Colonic mucosa (tissue), 4 donors: Measurements from ENCODE around the gene RER1. TPM values are rescaled to one million over a fixed set of nuclear protein-coding genes. Genes with fewer than 3 reads are reported as not detected.

Experiments
- DNase-seq: peaks from one replicate; pipeline ENCODE4 v3.0.0-alpha.2; 2020
- H3K27ac ChIP-seq: fragments of 200-600 bp; one replicate; pipeline ENCODE4 v1.8.0; 2021
- H3K27me3 ChIP-seq: fragments of 200-600 bp; one replicate; pipeline ENCODE4 v1.8.0; 2021
- H3K36me3 ChIP-seq: fragments of 200-600 bp; one replicate; pipeline ENCODE4 v1.8.0; 2021
- H3K4me1 ChIP-seq: fragments of 200-600 bp; one replicate; pipeline ENCODE4 v1.8.0; 2021; ENCODE audit warnings: mild to moderate bottlenecking
- H3K4me3 ChIP-seq: fragments of 200-600 bp; one replicate; pipeline ENCODE4 v1.8.0; 2021
- H3K9ac ChIP-seq, 2 donors: one replicate each; pipeline ENCODE4 v1.7.0; 2013; ENCODE audit warnings: control low read depth in 2 of 2, low read depth in 2 of 2, low read length in 2 of 2
- H3K9me3 ChIP-seq: fragments of 200-600 bp; one replicate; pipeline ENCODE4 v1.8.0; 2021
- intact Hi-C: fragments of 100-400 bp; cut with DNase I; formaldehyde crosslinking; loops from one replicate; pipeline ENCODE4 v1.14.1; 2022
- total RNA-seq, 2 donors: library from RNA; stranded (reverse); fragmentation: NEBNext Ultra II Directional in 1 of 2; extraction: Animal tissue kit (Norgen Biotek cat#: 25700) in 1 of 2; gene quantifications; one replicate each; pipeline ENCODE4 v1.2.1, GENCODE V29; 2021
- TF ChIP-seq, protein P1 (sequence below): fragments of 200-600 bp; IDR thresholded peaks from one replicate; pipeline ENCODE4 v1.8.0; 2022; ENCODE audit warnings: antibody characterized with exemption, mild to moderate bottlenecking
- donor health status: healthy.
- donor health status: DM: no; HTN: no; CAD: no.
- donor health status: DM: no; HTN: no; CAD: no.

The RER1 gene
- total RNA-seq, 2 donors from 2014 or later = 190 to 216 TPM

DNA sequence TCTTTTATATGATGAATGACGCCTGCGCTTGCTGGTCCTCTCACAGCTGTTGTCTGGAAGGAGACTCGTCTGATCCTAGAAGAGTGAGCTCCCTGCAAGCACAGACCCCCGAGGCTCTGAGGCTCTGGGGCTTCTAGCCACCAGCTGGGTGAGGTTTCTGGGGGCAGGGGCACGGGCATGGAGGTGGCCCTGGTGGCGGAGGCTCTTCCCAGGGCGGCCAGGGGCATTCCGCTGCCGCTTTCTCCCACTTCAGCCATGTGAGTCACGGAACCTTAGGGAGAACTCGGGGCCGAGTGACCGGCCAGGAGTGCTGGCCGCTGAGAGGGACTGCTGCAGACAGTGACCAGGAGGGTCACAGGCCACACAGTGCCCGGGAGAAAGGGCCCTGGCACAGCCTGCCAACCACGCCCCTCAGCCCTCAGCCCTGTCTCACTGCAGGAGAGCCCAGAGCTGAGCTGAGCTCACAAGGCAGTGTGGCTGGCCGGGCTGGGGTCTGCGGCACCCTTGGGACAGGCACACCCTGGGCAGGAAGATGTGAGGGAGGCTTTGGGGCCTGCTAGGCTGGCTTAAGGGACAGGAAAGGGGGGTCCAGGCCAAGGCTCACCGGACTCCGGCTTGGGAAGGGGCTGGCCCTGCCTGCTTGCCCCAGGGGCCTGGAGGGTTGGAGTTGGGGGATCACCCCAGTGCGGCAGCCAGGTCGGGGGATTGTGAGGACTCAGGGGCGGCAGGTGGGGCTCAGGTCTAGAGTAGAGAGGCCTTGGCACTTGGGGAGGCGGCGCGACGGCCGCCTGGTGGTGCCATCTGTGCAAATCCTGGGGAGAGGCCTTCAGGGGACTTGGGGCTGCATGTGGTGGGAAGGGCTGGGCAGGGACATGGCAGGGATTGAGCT, 36.0 kb upstream of the RER1 start:
- no peaks in the 10 kb centered on the region for H3K4me1 ChIP-seq
- H3K27me3 ChIP-seq = no peaks in the 10 kb centered on the region
- no peaks in the 10 kb centered on the region for H3K36me3 ChIP-seq
- intact Hi-C loops = no loop called here
- DNase-seq = no peak
- H3K4me3 ChIP-seq = no peak overlapping the region
- H3K27ac ChIP-seq = no peak overlapping the region
- TF ChIP-seq, protein P1, sequence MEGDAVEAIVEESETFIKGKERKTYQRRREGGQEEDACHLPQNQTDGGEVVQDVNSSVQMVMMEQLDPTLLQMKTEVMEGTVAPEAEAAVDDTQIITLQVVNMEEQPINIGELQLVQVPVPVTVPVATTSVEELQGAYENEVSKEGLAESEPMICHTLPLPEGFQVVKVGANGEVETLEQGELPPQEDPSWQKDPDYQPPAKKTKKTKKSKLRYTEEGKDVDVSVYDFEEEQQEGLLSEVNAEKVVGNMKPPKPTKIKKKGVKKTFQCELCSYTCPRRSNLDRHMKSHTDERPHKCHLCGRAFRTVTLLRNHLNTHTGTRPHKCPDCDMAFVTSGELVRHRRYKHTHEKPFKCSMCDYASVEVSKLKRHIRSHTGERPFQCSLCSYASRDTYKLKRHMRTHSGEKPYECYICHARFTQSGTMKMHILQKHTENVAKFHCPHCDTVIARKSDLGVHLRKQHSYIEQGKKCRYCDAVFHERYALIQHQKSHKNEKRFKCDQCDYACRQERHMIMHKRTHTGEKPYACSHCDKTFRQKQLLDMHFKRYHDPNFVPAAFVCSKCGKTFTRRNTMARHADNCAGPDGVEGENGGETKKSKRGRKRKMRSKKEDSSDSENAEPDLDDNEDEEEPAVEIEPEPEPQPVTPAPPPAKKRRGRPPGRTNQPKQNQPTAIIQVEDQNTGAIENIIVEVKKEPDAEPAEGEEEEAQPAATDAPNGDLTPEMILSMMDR = no peak
- no peak overlapping the region for H3K9ac ChIP-seq
- H3K9me3 ChIP-seq = no peaks in the 10 kb centered on the region

- H3K27me3 ChIP-seq = no peaks in the 10 kb centered on the region
- no peaks in the 10 kb centered on the region for H3K36me3 ChIP-seq
- intact Hi-C loops = no loop called here
- H3K4me3 ChIP-seq = no peak overlapping the region
- H3K27ac ChIP-seq = no peak overlapping the region
- H3K4me1 ChIP-seq = no peaks in the 10 kb centered on the region
- no peaks in the 10 kb centered on the region for H3K9me3 ChIP-seq
- TF ChIP-seq, protein P1 = no peak
- no peak overlapping the region for H3K9ac ChIP-seq
- DNase-seq = no peak
These were observed 35.2 kb upstream of the RER1 start for GRCh38 chr1:2356401-2356800.

DNA sequence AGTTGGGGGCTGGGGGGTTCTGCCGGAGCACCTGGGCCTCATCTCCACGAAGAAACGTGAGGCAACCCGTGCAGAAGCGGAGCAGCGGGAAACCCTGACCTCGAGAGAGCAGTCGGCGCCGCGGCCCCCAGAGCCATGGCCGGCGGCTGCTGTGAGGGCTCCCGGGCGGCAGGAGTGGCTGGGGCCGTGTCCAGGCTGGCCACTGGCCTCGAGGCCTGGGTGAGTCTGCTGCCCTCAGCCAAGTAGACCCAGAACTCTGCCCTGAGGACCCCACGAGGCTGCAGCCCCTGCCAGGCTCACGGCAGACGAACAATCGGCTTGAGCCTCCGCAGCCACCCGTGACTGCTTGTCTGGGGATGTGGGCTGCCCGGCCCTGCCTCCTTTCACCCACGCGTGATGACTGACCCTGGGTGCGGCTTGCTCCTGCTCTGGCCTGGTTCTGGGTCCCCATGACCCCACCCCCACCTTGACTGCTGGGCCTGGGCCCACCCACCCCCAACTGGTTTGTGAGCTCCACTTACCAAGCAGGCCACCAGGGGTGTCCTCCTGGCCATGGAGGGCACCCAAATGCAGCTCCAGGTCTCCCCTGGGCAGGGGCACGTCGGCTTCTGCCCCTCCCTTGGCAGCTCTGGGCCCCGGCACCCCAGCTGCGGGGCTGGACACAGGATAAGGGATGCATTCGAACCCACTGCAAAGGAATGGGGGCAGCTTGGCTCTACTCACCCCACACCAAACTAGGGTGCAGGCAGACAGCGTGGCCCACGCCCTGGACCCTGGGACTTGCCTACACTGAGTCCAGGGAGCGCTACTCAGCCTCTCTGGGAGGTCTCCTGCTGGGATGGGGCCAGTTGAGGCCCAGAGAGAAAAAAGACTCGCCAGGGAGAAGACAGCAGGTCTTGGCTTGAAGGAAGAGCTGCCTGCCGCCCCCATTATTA, 34.5 kb upstream of the RER1 start:
- H3K4me3 ChIP-seq = no peak overlapping the region
- H3K4me1 ChIP-seq = no peaks in the 10 kb centered on the region
- H3K36me3 ChIP-seq = no peaks in the 10 kb centered on the region
- no peak overlapping the region for H3K27ac ChIP-seq
- H3K27me3 ChIP-seq = no peaks in the 10 kb centered on the region
- no peak for DNase-seq
- intact Hi-C loops = no loop called here
- TF ChIP-seq, protein P1 = no peak
- H3K9ac ChIP-seq = no peak overlapping the region
- no peaks in the 10 kb centered on the region for H3K9me3 ChIP-seq

GRCh38 chr1:2358072-2358471, 33.6 kb upstream of the RER1 start:
- no peaks in the 10 kb centered on the region for H3K4me1 ChIP-seq
- intact Hi-C loops = no loop called here
- H3K36me3 ChIP-seq = no peaks in the 10 kb centered on the region
- H3K27ac ChIP-seq = no peak overlapping the region
- no peak overlapping the region for H3K4me3 ChIP-seq
- no peak overlapping the region for H3K9ac ChIP-seq
- no peak for DNase-seq
- H3K27me3 ChIP-seq = no peaks in the 10 kb centered on the region
- no peaks in the 10 kb centered on the region for H3K9me3 ChIP-seq
- TF ChIP-seq, protein P1 = no peak
